ENCODE measurements around the gene DRG2.

Gene DRG2

GRCh38 chr17:18115517-18115916 lies 27.8 kb downstream of the DRG2 start:
- no peak for DNase-seq (ENCODE audit: low read depth in 2 of 3, low spot score in 2 of 3)

- no peak for DNase-seq (ENCODE audit: low read depth in 2 of 3, low spot score in 2 of 3)
Observed at GRCh38 chr17:18116078-18116477, 28.3 kb downstream of the DRG2 start.

- DNase-seq (ENCODE audit: low read depth in 2 of 3, low spot score in 2 of 3), result no peak
Observed at GRCh38 chr17:18117533-18117932, 29.8 kb downstream of the DRG2 start.

GRCh38 chr17:18117982-18118975 lies 30.5 kb downstream of the DRG2 start:
- no peak for DNase-seq (ENCODE audit: low read depth in 2 of 3, low spot score in 2 of 3)

GRCh38 chr17:18119166-18119745 lies 31.5 kb downstream of the DRG2 start:
- DNase-seq (ENCODE audit: low read depth in 2 of 3, low spot score in 2 of 3), result no peak

- DNase-seq (ENCODE audit: low read depth in 2 of 3, low spot score in 2 of 3), result no peak
Observed at GRCh38 chr17:18119938-18120337, 32.2 kb downstream of the DRG2 start.

- no peak for DNase-seq (ENCODE audit: low read depth in 2 of 3, low spot score in 2 of 3)
Observed at GRCh38 chr17:18120461-18121017, 32.8 kb downstream of the DRG2 start.

GRCh38 chr17:18121144-18121910 lies 33.6 kb downstream of the DRG2 start:
- no peak for DNase-seq (ENCODE audit: low read depth in 2 of 3, low spot score in 2 of 3)

- no peak for DNase-seq (ENCODE audit: low read depth in 2 of 3, low spot score in 2 of 3)
Observed at GRCh38 chr17:18122990-18123753, 35.4 kb downstream of the DRG2 start.

GRCh38 chr17:18124345-18125126 lies 36.8 kb downstream of the DRG2 start:
- no peak for DNase-seq (ENCODE audit: low read depth in 2 of 3, low spot score in 2 of 3)

GRCh38 chr17:18129041-18129502 lies 41.3 kb downstream of the DRG2 start:
- no peak for DNase-seq (ENCODE audit: low read depth in 2 of 3, low spot score in 2 of 3)

- no peak for DNase-seq (ENCODE audit: low read depth in 2 of 3, low spot score in 2 of 3)
Observed at GRCh38 chr17:18132711-18133110, 45.0 kb downstream of the DRG2 start.

GRCh38 chr17:18136357-18136756 lies 48.6 kb downstream of the DRG2 start:
- no peak for DNase-seq (ENCODE audit: low read depth in 2 of 3, low spot score in 2 of 3)

GRCh38 chr17:18138065-18138749 lies 50.5 kb downstream of the DRG2 start:
- no peak for DNase-seq (ENCODE audit: low read depth in 2 of 3, low spot score in 2 of 3)

- DNase-seq (ENCODE audit: low read depth in 2 of 3, low spot score in 2 of 3), result no peak
Observed at GRCh38 chr17:18139092-18139491, 51.3 kb downstream of the DRG2 start.

- no peak for DNase-seq (ENCODE audit: low read depth in 2 of 3, low spot score in 2 of 3)
Observed at GRCh38 chr17:18139498-18139897, 51.8 kb downstream of the DRG2 start.

- no peak for DNase-seq (ENCODE audit: low read depth in 2 of 3, low spot score in 2 of 3)
Observed at GRCh38 chr17:18139949-18140348, 52.2 kb downstream of the DRG2 start.

GRCh38 chr17:18140648-18141047 lies 52.9 kb downstream of the DRG2 start:
- no peak for DNase-seq (ENCODE audit: low read depth in 2 of 3, low spot score in 2 of 3)

- DNase-seq (ENCODE audit: low read depth in 2 of 3, low spot score in 2 of 3), result no peak
Observed at GRCh38 chr17:18141210-18141803, 53.6 kb downstream of the DRG2 start.

Measured in activated CD8-positive, alpha-beta memory T cell treated with anti-CD3 and anti-CD28 coated beads for 48 hours (primary cell).